Thyroid gland (tissue), 4 donors: ENCODE data around the gene KIF3A. TPM values are rescaled to one million over a fixed set of nuclear protein-coding genes. Genes with fewer than 3 reads are reported as not detected.

Experiments used
- DNase-seq, 2 donors: peaks; one replicate each; pipeline ENCODE4 v3.0.0-alpha.2; 2019
- H3K27ac ChIP-seq, 3 donors: fragments of 200-600 bp; sonication (generic); 1 replicate in 2 of 3; 2 replicates in 1 of 3; pipeline ENCODE4 v1.5.1; 2016 to 2019; ENCODE audit warnings: mild to moderate bottlenecking in 1 of 3, moderate library complexity in 1 of 3
- H3K27me3 ChIP-seq: fragments of 200-600 bp; sonication (generic); one replicate; pipeline ENCODE4 v1.5.1; 2019
- H3K36me3 ChIP-seq, 2 donors: fragments of 200-600 bp; sonication (generic); one replicate each; pipeline ENCODE4 v1.5.1; 2016 to 2019
- H3K4me1 ChIP-seq, 2 donors: fragments of 200-600 bp; sonication (generic); one replicate each; pipeline ENCODE4 v1.5.1; 2017 to 2019
- H3K4me3 ChIP-seq, 3 donors: fragments of 200-600 bp; sonication (generic); replicated peaks in 1 of 3; 1 replicate in 2 of 3; 2 replicates in 1 of 3; pipeline ENCODE4 v1.5.1; 2016; ENCODE audit warnings: mild to moderate bottlenecking in 1 of 3
- H3K9me3 ChIP-seq: fragments of 200-600 bp; sonication (generic); one replicate; pipeline ENCODE4 v1.5.1; 2017
- POLR2A ChIP-seq, 2 donors: fragments of 450-650 bp; IDR thresholded peaks; one replicate each; pipeline ENCODE4 v1.6.1; 2017; ENCODE audit warnings: antibody characterized with exemption in 2 of 2, mild to moderate bottlenecking in 2 of 2, moderate library complexity in 1 of 2
- WGBS, 2 donors: methylation state at CpG; one replicate each; pipeline ENCODE4 v1.1.5; 2017; 5-methylcytosine and 5-hydroxymethylcytosine counted together
- intact Hi-C: fragments of 100-400 bp; cut with DNase I; formaldehyde crosslinking; loops from one replicate; pipeline ENCODE4 v1.15.1; 2023
- total RNA-seq, 4 donors: library from RNA; depleted of rRNA; stranded (reverse); fragments of >200 nt; gene quantifications; one replicate each; pipeline ENCODE4 v1.2.3, GENCODE V29; 2016
- TF ChIP-seq, protein P1 (sequence below), 6 experiments: fragments of 200-600 bp in 3 of 6; fragments of 450-650 bp in 3 of 6; sonication (generic) in 3 of 6; IDR thresholded peaks; one replicate each; pipeline ENCODE4 v1.5.1; 2016 to 2019; ENCODE audit warnings: antibody characterized with exemption in 6 of 6, mild to moderate bottlenecking in 2 of 6, inconsistent platforms in 1 of 6, moderate library complexity in 1 of 6

KIF3A gene
- total RNA-seq, 4 donors from 2014 or later = 8.2 to 12.2 (median 10.5) TPM

DNA sequence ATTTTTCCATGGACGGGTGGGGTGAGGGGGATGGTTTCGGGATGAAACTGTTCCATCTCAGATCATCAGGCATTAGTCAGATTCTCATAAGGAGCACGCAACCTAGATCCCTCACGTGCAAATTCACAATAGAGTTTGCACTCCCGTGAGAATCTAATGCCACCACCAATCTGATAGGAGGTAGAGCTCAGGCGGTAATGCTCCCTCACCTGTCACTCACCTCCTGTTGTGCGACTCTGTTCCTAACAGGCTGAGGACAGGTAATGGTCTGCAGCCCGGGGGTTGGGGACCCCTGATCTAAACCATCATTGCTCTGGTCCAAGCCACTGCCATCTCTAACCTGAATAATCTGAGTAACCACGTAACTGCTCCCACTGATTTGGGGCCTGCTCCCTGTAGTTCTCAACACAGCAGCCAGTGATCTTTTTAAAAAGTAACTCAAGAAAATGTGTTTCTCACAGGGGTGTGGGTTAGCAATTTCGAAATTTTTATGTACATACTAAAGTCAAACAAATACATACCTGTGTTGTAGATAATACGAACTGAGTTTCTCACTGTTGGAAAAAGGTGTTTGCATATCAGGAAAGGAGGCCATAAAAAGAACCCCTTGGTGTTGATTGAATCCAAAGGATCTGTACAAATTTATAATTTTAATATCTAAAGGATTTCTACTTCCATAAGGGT lies 90.6 kb downstream of the KIF3A start:
- no peak overlapping the region for H3K4me3 ChIP-seq
- no peaks in the 10 kb centered on the region for H3K4me1 ChIP-seq
- H3K9me3 ChIP-seq = no peaks in the 10 kb centered on the region
- no peak for DNase-seq
- no peak for TF ChIP-seq POLR2A (IDR thresholded peaks at IDR 0.05)
- TF ChIP-seq, protein P1, sequence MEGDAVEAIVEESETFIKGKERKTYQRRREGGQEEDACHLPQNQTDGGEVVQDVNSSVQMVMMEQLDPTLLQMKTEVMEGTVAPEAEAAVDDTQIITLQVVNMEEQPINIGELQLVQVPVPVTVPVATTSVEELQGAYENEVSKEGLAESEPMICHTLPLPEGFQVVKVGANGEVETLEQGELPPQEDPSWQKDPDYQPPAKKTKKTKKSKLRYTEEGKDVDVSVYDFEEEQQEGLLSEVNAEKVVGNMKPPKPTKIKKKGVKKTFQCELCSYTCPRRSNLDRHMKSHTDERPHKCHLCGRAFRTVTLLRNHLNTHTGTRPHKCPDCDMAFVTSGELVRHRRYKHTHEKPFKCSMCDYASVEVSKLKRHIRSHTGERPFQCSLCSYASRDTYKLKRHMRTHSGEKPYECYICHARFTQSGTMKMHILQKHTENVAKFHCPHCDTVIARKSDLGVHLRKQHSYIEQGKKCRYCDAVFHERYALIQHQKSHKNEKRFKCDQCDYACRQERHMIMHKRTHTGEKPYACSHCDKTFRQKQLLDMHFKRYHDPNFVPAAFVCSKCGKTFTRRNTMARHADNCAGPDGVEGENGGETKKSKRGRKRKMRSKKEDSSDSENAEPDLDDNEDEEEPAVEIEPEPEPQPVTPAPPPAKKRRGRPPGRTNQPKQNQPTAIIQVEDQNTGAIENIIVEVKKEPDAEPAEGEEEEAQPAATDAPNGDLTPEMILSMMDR (IDR thresholded peaks at IDR 0.05) = no peak
- intact Hi-C loops = no loop called here
- H3K27ac ChIP-seq = no peak overlapping the region
- 89 to 95% methylated on average over 11 of the region's 11 CpGs for WGBS, 2 donors
- H3K36me3 ChIP-seq = peaks cover 10 to 12% of the 10 kb centered on the region in 2 donors
- no peaks in the 10 kb centered on the region for H3K27me3 ChIP-seq

DNA sequence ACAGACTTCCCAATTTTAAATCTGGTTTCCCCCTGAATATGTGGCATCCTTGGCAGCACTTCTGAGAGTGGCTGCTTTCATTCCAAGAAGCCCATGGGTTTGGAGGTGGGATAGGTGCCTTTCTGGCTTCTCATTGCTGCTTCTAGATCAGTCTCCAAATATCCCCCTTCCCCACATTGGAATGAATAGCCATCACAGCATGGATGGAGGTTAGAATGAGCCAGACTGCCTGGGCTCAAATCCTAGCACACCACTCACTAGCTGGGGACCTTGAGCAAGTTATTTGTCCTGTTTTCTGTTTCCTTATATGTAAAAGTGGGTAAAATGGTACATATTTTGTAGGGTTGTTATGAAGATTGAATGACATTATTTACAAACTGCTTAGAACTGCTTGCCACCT lies 93.2 kb downstream of the KIF3A start:
- intact Hi-C loops = no loop called here
- no peaks in the 10 kb centered on the region for H3K9me3 ChIP-seq
- no peaks in the 10 kb centered on the region for H3K27me3 ChIP-seq
- TF ChIP-seq, protein P1 (IDR thresholded peaks at IDR 0.05) = no peak
- DNase-seq = no peak
- H3K4me3 ChIP-seq = no peak overlapping the region
- no peak overlapping the region for H3K27ac ChIP-seq
- peaks cover 13 to 24% of the 10 kb centered on the region in 2 donors for H3K36me3 ChIP-seq
- no peaks in the 10 kb centered on the region for H3K4me1 ChIP-seq

Other genes with a start within 250 kb of the KIF3A start
- 10 to 100 TPM; 24.6 to 49.7 (median 32.1) TPM for gene IRF1, start 246.8 kb downstream of the KIF3A start, total RNA-seq
- gene IL5, start 194.0 kb downstream of the KIF3A start, total RNA-seq = not detected
- 10 to 100 TPM; 34.1 to 40.1 (median 37.5) TPM for gene RAD50, start 180.6 kb downstream of the KIF3A start, total RNA-seq
- not detected for gene IL13, start 79.4 kb downstream of the KIF3A start, total RNA-seq
- gene IL4, start 63.6 kb downstream of the KIF3A start, total RNA-seq = not detected
- under 1 TPM in 3 of 4 donors, not detected in 1; 0.34 to 0.81 (median 0.67) TPM for gene CCNI2, start 9.9 kb upstream of the KIF3A start, total RNA-seq
- 10 to 100 TPM; 41.9 to 57.7 (median 46.7) TPM for gene SEPTIN8, start 39.7 kb upstream of the KIF3A start, total RNA-seq
- gene SOWAHA, start 75.8 kb upstream of the KIF3A start, total RNA-seq = 1 to 10 TPM; 3.7 to 9.3 (median 4.6) TPM
- 10 to 100 TPM in 3 of 4 donors, 1 to 10 TPM in 1; 7.6 to 21.4 (median 14.2) TPM for gene SHROOM1, start 93.1 kb upstream of the KIF3A start, total RNA-seq
- gene GDF9, start 128.9 kb upstream of the KIF3A start, total RNA-seq = under 1 TPM in 2 of 4 donors, not detected in 2; 0.27 to 0.33 TPM
- gene UQCRQ, start 129.1 kb upstream of the KIF3A start, total RNA-seq = 100 to 1,000 TPM in 3 of 4 donors, 10 to 100 TPM in 1; 59.2 to 235 (median 118) TPM
- gene LEAP2, start 136.1 kb upstream of the KIF3A start, total RNA-seq = 1 to 10 TPM; 1.5 to 4.8 (median 2.9) TPM
- 100 to 1,000 TPM in 2 of 4 donors, 10 to 100 TPM in 2; 81.7 to 150 (median 95.7) TPM for gene AFF4, start 226.1 kb upstream of the KIF3A start, total RNA-seq